GM21526 (cell line): Measurements from ENCODE around the gene PLGRKT.
"Not testable (repeated sequence)": the region's sequence is repeated elsewhere in the genome, so short reads cannot be mapped to it uniquely, and the experiment has no call there.

ENCODE experiments used
- ATAC-seq: cut with Tn5 transposase; IDR thresholded peaks from one replicate; pipeline ENCODE4 v1.9.1; 2021; ENCODE audit warnings: moderate library complexity; ENCODE audit not compliant: unreplicated experiment, low FRiP score

Gene PLGRKT

GRCh38 chr9:5453004-5453403 lies 15.3 kb upstream of the PLGRKT start:
- ATAC-seq = no peak

DNA sequence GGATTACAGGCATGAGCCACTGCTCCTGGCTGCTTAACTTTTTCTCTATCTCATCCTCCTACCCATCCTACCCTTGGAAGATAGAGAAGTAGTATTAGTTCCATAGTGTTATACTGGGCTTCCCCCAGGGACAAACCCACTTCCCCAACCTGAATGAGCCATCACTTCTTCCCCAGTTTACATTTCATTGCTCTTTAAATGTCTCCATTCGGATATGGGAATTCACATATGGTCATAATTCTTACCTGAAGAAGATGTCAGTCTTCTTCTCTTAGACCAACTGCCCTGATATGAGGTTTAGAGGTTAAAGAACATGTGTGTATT lies 14.5 kb upstream of the PLGRKT start:
- no peak for ATAC-seq

- ATAC-seq = peak; percentile 72
Measured at GRCh38 chr9:5450359-5451091, 12.8 kb upstream of the PLGRKT start, which contains the start of gene CD274. Gene CD274 (plus strand): TSS chr9:5450542. CDS start chr9:5456114, 5,572 bp downstream.

GRCh38 chr9:5449521-5450358 lies 12.0 kb upstream of the PLGRKT start:
- no peak for ATAC-seq

GRCh38 chr9:5448461-5449435 lies 11.0 kb upstream of the PLGRKT start:
- ATAC-seq = no peak

DNA sequence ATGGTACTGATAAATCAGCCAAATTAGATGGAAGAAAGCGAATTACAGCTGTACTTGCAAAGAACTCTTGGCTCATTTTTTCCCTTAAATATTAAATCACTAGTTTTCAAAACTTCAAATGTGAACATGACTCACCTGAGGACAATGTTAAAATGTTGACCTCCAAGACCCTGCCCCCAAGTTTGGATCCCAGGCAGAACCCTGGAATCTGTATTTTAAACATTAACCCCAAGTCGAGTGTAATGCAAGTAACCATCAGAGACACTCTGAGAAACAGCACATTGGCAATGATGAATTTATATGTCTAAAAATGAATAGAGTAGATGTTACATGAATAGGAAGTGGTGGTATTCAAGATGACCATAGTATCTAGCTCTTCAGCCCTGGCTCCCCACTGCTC lies 10.3 kb upstream of the PLGRKT start:
- no peak for ATAC-seq

DNA sequence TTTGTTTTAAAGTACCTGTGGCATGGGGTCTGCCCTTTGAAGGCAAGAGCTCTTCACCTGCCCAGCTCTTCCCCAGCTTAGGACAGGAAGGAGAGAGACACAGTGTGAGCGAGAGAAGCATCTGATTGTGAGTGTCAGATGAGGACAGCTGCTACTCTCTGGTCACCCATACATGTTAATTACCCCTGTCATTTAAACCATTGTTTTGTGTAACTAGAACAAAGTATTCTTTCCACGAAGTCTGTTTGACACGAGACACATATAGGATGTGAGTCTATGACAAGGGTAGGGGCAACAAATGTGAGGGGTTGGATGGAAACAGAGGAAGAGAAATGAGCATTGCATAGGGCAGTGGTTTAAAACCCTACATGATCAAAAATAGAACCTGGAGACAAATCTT lies 9.6 kb upstream of the PLGRKT start:
- no peak for ATAC-seq

DNA sequence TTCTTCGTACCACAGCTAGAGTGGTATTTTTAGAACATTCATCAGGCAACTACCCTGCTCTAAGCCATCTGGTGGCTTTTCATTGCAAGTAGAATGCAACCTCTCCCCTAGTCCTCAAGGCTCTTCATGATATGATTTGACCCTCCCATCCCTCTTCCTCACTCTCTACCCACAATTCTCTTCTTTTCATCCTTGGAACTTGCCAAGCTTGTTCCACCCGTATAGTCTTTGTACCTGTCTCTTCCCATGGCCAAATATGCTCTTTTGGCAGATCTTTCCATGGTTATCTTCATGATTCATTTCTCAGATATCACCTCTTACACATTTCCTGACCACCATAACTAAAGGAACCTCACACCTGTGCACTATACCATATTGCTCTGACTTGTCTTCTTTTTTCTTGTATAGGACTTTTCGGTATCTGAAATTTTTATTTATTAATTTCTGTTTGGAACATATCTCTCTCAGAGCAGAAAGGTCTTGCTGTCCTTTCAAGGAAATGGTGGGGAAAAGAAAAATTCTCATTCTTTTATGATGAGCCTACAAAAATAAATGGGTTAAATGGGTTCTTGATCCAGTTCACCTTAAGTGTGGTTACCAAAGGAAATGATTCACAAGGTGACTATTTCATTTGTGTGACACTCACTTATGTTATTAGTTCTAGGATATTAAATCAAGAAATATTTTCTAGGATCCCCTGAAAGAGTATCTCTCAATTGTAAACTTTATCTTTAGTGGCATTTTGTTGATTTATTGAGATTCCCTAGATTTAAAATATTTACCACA lies 8.9 kb upstream of the PLGRKT start:
- ATAC-seq = no peak

- ATAC-seq = no peak
Measured at GRCh38 chr9:5445886-5446285, 8.2 kb upstream of the PLGRKT start.

GRCh38 chr9:5445096-5445495 lies 7.4 kb upstream of the PLGRKT start:
- ATAC-seq = not testable (repeated sequence)

- no peak for ATAC-seq
Measured at GRCh38 chr9:5443850-5444249, 6.1 kb upstream of the PLGRKT start.

GRCh38 chr9:5442400-5443011 lies 4.8 kb upstream of the PLGRKT start:
- no peak for ATAC-seq

DNA sequence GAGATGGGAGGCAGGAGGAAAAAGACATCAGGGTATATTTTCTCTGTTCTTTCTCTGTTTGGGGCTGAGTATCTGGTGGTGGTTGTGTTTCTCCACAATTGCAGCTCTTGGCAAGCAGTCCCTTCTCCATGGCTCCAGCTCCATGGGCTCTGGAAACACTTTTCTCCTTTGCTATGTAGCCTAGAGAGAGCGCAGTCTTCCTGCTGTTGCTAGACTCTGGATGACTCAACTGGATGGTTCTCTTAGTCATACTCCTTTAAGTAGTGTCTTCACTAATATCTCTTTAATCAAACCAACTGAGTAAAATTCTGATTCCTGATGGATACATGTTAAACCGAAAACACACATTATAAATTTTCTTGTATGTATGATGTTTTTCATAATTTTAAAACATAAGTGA lies 3.3 kb upstream of the PLGRKT start:
- no peak for ATAC-seq

GRCh38 chr9:5440426-5440825 lies 2.7 kb upstream of the PLGRKT start:
- no peak for ATAC-seq

- peak; percentile 61 for ATAC-seq
Measured at GRCh38 chr9:5438301-5439162, 807 bp upstream of the PLGRKT start.

- no peak for ATAC-seq
Measured at GRCh38 chr9:5436441-5436840, 1.3 kb downstream of the PLGRKT start.

DNA sequence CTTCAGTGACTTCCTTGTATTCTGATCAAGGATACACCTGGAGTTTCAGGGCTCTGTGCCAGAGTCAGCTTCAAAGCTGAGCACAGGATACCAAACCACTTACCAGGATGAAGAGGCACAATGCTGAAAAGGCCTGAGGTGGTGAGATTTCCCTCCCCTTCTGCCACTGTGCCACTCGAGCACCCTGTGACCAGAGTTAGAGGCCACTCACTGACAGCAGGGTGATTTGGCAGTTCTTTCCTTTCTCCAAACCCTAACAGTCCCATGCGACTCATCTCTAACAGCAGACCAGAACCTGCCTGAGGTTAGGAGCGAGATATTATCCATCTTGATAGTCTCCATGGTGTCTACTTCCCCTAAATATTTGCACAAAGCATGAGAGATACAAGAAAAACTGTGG lies 1.8 kb downstream of the PLGRKT start:
- no peak for ATAC-seq
